Testis (tissue), 3 donors: ENCODE measurements around the gene MED26. TPM values are rescaled to one million over a fixed set of nuclear protein-coding genes. Genes with fewer than 3 reads are reported as not detected.
A peak's percentile ranks its signal among the peaks of the same experiment; 100 is the strongest.

ENCODE experiments used
- DNase-seq: peaks from one replicate; pipeline ENCODE4 v3.0.0-alpha.2; 2019
- H3K27ac ChIP-seq, 2 donors: fragments of 200-600 bp; sonication (generic); one replicate each; pipeline ENCODE4 v1.5.1; 2019
- H3K27me3 ChIP-seq: fragments of 200-600 bp; sonication (generic); one replicate; pipeline ENCODE4 v1.5.1; 2019
- H3K36me3 ChIP-seq: fragments of 200-600 bp; sonication (generic); one replicate; pipeline ENCODE4 v1.5.1; 2017; ENCODE audit warnings: low read depth; ENCODE audit errors: missing control alignments
- H3K4me1 ChIP-seq: fragments of 200-600 bp; sonication (generic); one replicate; pipeline ENCODE4 v1.5.1; 2019
- H3K4me3 ChIP-seq, 2 donors: fragments of 200-600 bp; sonication (generic); one replicate each; pipeline ENCODE4 v1.5.1; 2017 to 2019
- H3K9me3 ChIP-seq: fragments of 200-600 bp; sonication (generic); one replicate; pipeline ENCODE4 v1.5.1; 2017
- POLR2A ChIP-seq: fragments of 450-650 bp; IDR thresholded peaks from one replicate; pipeline ENCODE4 v1.6.1; 2017; ENCODE audit warnings: antibody characterized with exemption, mild to moderate bottlenecking, moderate library complexity
- WGBS, 2 donors: methylation state at CpG; one replicate each; pipeline ENCODE4 v1.1.5; 2018; 5-methylcytosine and 5-hydroxymethylcytosine counted together
- intact Hi-C: fragments of 100-400 bp; cut with DNase I; formaldehyde crosslinking; loops from one replicate; pipeline ENCODE4 v1.15.1; 2023; ENCODE audit warnings: low total_unique reads
- polyA plus RNA-seq: library from polyadenylated mRNA; stranded (reverse); fragments of 350-450 nt; fragmentation: Illumina TruSeq; extraction: RNeasy Lipid Tissue Mini Kit (QIAGEN cat#74804); gene quantifications from one replicate; pipeline ENCODE4 v1.2.3, GENCODE V29; 2014; ENCODE audit warnings: low read depth, low replicate concordance; ENCODE audit not compliant: insufficient read depth
- total RNA-seq, 2 donors: library from RNA; depleted of rRNA; stranded (reverse); fragments of >200 nt; gene quantifications; one replicate each; pipeline ENCODE4 v1.2.3, GENCODE V29; 2016
- TF ChIP-seq, protein P1 (sequence below), 3 experiments: fragments of 450-650 bp in 2 of 3; fragments of 200-600 bp in 1 of 3; sonication (generic) in 1 of 3; IDR thresholded peaks; one replicate each; pipeline ENCODE4 v1.5.1; 2016 to 2019; ENCODE audit warnings: antibody characterized with exemption in 3 of 3, mild to moderate bottlenecking in 2 of 3, moderate library complexity in 1 of 3

The MED26 gene
- total and polyA plus RNA-seq, 3 donors from 2014 or later: 66.1 to 80.8 (median 66.5) TPM

DNA sequence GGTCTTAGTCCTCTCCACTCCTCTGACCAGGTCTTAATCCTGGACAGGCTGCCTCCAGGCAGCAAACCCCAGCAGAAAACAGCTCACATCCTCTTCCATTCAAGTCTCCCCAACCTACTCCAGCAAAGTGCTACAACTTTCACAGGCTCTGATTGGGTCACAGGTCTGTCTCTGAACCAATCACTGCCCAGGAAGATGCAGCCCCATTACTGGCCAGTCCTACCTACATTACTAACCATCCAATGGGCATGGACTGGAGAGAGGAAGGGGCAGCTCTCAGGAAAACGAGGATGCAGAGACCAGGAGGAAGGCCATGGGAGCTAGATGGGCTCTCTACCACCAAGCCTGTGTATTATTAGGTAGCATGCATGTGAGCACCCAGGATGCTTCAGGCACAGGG, 12.2 kb downstream of the MED26 start:
- no peak overlapping the region for H3K27ac ChIP-seq
- WGBS, 2 donors: 44 to 73% methylated on average over 1 of the region's 1 CpG

DNA sequence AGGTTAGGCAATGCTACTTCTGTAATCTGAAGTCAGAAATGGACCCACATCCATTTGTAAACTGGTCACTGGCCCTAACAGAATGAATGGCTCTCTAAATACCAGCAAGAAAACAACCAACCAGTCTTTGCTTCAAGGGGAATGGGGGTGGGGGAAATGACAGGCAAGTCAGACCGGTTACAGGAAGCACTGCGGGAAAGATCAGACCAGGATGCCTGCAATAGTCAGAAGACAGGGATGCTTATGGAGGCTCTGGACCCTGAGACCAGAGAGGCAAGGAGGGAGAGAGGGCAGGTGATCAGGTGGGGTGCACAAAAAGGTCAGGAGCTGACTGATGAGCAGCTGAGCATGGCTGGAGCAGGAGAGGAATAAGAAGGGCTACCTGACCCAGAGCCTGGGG, 13.1 kb downstream of the MED26 start:
- Histone ChIP-seq H3K27me3 (no peaks in the 10 kb centered on the region), H3K4me3 (no peak overlapping the region), H3K36me3 (no peaks in the 10 kb centered on the region), H3K27ac (no peak overlapping the region), H3K9me3 (no peaks in the 10 kb centered on the region), H3K4me1 (peaks cover 41% of the 10 kb centered on the region)
- 51 to 71% methylated on average over 2 of the region's 2 CpGs for WGBS, 2 donors
- TF ChIP-seq POLR2A: no peak
- TF ChIP-seq, protein P1, sequence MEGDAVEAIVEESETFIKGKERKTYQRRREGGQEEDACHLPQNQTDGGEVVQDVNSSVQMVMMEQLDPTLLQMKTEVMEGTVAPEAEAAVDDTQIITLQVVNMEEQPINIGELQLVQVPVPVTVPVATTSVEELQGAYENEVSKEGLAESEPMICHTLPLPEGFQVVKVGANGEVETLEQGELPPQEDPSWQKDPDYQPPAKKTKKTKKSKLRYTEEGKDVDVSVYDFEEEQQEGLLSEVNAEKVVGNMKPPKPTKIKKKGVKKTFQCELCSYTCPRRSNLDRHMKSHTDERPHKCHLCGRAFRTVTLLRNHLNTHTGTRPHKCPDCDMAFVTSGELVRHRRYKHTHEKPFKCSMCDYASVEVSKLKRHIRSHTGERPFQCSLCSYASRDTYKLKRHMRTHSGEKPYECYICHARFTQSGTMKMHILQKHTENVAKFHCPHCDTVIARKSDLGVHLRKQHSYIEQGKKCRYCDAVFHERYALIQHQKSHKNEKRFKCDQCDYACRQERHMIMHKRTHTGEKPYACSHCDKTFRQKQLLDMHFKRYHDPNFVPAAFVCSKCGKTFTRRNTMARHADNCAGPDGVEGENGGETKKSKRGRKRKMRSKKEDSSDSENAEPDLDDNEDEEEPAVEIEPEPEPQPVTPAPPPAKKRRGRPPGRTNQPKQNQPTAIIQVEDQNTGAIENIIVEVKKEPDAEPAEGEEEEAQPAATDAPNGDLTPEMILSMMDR (IDR thresholded peaks at IDR 0.05): no peak
- no peak for DNase-seq
- intact Hi-C loops: no loop called here

More for the DNA sequence above, 12.2 kb downstream of the MED26 start:
- H3K27me3 ChIP-seq: no peaks in the 10 kb centered on the region
- peaks cover 45% of the 10 kb centered on the region for H3K4me1 ChIP-seq
- DNase-seq: no peak
- H3K4me3 ChIP-seq: no peak overlapping the region
- intact Hi-C loops: no loop called here
- TF ChIP-seq POLR2A: no peak
- TF ChIP-seq, protein P1 (IDR thresholded peaks at IDR 0.05): no peak
- no peaks in the 10 kb centered on the region for H3K36me3 ChIP-seq
- no peaks in the 10 kb centered on the region for H3K9me3 ChIP-seq

DNA sequence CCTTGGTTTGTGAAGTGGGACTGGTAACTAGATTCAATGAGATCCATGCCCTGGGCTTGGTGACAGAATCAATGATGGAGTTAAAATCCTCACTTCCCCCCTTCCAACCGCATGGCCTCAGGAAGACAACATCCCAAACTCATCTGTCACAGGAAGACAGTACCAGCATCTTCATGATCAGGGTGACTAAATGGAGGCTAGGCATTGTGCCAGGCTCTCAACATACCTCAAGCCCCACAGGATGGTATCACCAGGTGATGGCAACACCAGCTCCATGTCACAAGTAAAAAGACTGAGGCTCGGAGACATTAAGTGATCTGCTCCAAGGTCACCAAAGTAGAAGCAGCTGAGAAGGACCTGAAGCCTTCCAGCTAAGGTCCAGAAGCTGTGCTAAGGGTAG, 14.2 kb downstream of the MED26 start:
- intact Hi-C loops: no loop called here
- H3K36me3 ChIP-seq: no peaks in the 10 kb centered on the region
- TF ChIP-seq, protein P1 (IDR thresholded peaks at IDR 0.05): no peak
- no peak for TF ChIP-seq POLR2A
- no peak overlapping the region for H3K4me3 ChIP-seq
- H3K4me1 ChIP-seq: peaks cover 30% of the 10 kb centered on the region
- H3K27me3 ChIP-seq: no peaks in the 10 kb centered on the region
- WGBS, 2 donors: 70 to 71% methylated on average over 2 of the region's 2 CpGs
- no peaks in the 10 kb centered on the region for H3K9me3 ChIP-seq
- no peak overlapping the region for H3K27ac ChIP-seq
- DNase-seq: no peak

DNA sequence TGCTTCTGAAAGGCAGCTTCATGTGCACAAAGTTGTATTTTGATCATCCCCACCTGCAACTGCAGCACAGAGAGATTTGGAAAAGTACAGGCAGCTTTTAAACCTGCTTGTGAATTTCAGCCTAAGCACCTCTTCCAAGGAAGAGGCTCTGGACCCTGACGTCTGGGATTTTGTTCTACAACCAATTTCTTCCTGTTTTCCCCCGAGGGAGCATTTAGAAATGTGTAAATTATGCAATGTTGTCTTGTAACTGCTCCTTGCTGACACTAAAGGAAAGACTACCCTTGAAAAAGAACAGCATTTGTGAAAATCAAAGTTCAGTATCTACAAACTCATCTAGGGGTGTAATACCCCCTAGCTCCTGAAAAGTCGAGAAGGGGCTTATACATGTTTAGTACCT, 15.4 kb downstream of the MED26 start:
- 41 to 48% methylated on average over 3 of the region's 3 CpGs for WGBS, 2 donors

GRCh38 chr19:16611121-16611520, 16.9 kb downstream of the MED26 start:
- TF ChIP-seq, protein P1 (IDR thresholded peaks at IDR 0.05): no peak
- TF ChIP-seq POLR2A: no peak
- DNase-seq: no peak
- Histone ChIP-seq H3K4me1 (peaks cover 36% of the 10 kb centered on the region), H3K27ac (peak overlapping the region in 1 of 2 donors; percentile 23), H3K9me3 (no peaks in the 10 kb centered on the region), H3K4me3 (no peak overlapping the region), H3K27me3 (no peaks in the 10 kb centered on the region), H3K36me3 (no peaks in the 10 kb centered on the region)
- intact Hi-C loops: no loop called here
- WGBS, 2 donors: 81 to 96% methylated on average over 6 of the region's 6 CpGs

More for the DNA sequence above, 15.4 kb downstream of the MED26 start:
- H3K27me3 ChIP-seq: no peaks in the 10 kb centered on the region
- H3K4me3 ChIP-seq: no peak overlapping the region
- no peak for DNase-seq
- H3K27ac ChIP-seq: peak overlapping the region in 1 of 2 donors; percentile 33
- no peaks in the 10 kb centered on the region for H3K9me3 ChIP-seq
- TF ChIP-seq, protein P1 (IDR thresholded peaks at IDR 0.05): no peak
- no peak for TF ChIP-seq POLR2A
- no peaks in the 10 kb centered on the region for H3K36me3 ChIP-seq
- peaks cover 33% of the 10 kb centered on the region for H3K4me1 ChIP-seq
- intact Hi-C loops: no loop called here
